Measurements from ENCODE around the gene NF1.
A peak's percentile ranks its signal among the peaks of the same experiment; 100 is the strongest.
"Not testable (repeated sequence)": the region's sequence is repeated elsewhere in the genome, so short reads cannot be mapped to it uniquely, and the experiment has no call there.

The NF1 gene

DNA sequence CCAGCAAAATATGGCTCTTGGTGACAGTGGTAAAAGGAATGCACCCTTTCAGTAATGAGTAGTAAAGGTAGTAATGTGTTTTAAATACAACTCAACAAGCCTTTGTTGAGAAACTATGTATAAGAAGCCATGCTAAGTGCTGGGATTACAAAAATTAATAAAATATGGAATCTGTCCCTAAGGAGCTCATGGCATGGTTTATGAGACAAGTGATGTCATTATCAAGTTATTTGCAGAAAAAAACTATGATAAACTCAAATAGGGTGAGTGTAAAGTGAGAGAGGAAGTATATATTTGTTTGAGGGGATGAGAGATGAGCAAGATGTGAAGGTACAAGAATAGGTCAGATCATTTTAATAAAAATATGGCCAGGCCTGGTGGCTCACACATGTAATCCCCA, 76.9 kb downstream of the NF1 start:
- no peak overlapping the region for H3K4me3 ChIP-seq (ENCODE audit: low read depth, low read length)
- TF ChIP-seq, protein P1, sequence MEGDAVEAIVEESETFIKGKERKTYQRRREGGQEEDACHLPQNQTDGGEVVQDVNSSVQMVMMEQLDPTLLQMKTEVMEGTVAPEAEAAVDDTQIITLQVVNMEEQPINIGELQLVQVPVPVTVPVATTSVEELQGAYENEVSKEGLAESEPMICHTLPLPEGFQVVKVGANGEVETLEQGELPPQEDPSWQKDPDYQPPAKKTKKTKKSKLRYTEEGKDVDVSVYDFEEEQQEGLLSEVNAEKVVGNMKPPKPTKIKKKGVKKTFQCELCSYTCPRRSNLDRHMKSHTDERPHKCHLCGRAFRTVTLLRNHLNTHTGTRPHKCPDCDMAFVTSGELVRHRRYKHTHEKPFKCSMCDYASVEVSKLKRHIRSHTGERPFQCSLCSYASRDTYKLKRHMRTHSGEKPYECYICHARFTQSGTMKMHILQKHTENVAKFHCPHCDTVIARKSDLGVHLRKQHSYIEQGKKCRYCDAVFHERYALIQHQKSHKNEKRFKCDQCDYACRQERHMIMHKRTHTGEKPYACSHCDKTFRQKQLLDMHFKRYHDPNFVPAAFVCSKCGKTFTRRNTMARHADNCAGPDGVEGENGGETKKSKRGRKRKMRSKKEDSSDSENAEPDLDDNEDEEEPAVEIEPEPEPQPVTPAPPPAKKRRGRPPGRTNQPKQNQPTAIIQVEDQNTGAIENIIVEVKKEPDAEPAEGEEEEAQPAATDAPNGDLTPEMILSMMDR (IDR thresholded peaks at IDR 0.05; ENCODE audit: low read depth, low read length, missing control alignments): no peak
- in situ Hi-C loops (cut with HindIII; ENCODE audit: low sequenced_read_pairs): no loop called here

DNA sequence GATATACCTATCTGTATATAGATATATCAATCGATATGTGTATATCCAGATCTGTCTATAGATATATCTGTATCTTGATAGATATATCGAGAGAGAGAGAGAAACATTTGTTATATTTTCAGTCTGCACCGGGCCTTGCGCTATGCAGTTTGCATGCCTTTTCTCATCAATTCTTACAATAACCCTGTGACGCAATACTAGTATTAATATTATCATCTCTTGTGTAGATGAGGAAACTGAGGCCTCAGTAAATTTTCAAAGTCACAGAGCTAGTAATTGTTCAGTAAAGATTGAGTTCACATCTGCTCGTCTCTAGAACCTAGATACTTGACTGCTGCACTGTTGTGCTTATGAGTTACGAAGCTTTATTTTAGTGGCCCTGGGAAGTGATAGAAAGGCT, 77.6 kb downstream of the NF1 start:
- in situ Hi-C loops (cut with HindIII; ENCODE audit: low sequenced_read_pairs): no loop called here
- no peak for DNase-seq (ENCODE audit: low read depth)
- TF ChIP-seq, protein P1 (IDR thresholded peaks at IDR 0.05; ENCODE audit: low read depth, low read length, missing control alignments): no peak
- no peak overlapping the region for H3K4me3 ChIP-seq (ENCODE audit: low read depth, low read length)

More for the DNA sequence above, 76.9 kb downstream of the NF1 start:
- DNase-seq (ENCODE audit: low read depth): no peak

DNA sequence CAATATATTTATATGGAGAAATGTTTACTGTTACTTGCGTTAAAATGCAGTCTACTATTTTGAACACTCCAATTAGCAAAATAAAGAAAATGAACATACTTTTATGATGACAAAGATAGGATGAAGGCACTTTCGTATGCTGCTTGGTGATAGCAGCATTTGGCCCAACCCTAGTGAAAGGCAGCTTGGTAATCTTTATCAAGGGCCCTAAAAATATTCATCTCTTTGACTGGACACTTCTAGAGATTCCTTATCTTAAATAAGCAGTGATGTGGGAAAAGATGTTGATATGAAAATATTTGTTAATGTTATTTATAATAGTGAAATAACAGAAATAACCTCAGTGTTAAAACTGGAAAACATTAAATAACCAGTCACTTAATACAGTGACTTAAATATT, 79.4 kb downstream of the NF1 start:
- in situ Hi-C loops (cut with HindIII; ENCODE audit: low sequenced_read_pairs): no loop called here
- TF ChIP-seq, protein P1 (IDR thresholded peaks at IDR 0.05; ENCODE audit: low read depth, low read length, missing control alignments): no peak
- no peak for DNase-seq (ENCODE audit: low read depth)
- H3K4me3 ChIP-seq (ENCODE audit: low read depth, low read length): no peak overlapping the region

DNA sequence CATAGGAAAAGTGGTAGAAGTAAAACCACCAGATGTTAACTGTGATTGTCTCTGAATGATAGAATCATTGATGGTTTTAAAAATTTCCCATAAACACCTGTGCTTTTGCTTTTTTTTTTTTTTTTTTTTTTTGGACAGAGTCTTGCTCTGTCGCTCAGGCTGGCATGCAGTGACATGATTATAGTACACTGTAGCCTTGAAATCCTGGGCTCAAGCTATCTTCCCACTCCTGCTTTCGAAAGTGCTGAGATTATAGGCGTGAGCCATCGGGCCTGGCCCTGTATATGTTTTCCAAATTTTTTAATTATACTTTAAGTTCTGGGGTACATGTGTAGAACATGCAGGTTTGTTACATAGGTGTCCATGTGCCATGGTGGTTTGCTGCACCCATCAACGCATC, 80.5 kb downstream of the NF1 start:
- H3K4me3 ChIP-seq (ENCODE audit: low read depth, low read length): no peak overlapping the region
- in situ Hi-C loops (cut with HindIII; ENCODE audit: low sequenced_read_pairs): no loop called here
- TF ChIP-seq, protein P1 (IDR thresholded peaks at IDR 0.05; ENCODE audit: low read depth, low read length, missing control alignments): no peak
- DNase-seq (ENCODE audit: low read depth): no peak

DNA sequence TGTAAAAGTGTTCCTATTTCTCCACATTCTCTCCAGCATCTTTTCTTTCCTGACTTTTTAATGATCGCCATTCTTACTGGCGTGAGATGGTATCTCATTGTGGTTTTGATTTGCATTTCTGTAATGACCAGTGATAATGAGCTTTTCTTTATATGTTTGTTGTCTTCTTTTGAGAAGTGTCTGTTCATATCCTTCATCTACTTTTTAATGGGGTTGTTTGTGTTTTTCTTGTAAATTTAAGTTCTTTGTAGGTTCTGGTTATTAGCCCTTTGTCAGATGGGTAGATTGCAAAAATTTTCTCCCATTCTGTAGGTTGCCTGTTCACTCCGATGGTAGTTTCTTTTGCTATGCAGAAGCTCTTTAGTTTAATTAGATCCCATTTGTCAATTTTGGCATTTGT, 81.4 kb downstream of the NF1 start:
- DNase-seq (ENCODE audit: low read depth); H3K4me3 ChIP-seq (ENCODE audit: low read depth, low read length); in situ Hi-C loops (cut with HindIII; ENCODE audit: low sequenced_read_pairs): not testable (repeated sequence)

DNA sequence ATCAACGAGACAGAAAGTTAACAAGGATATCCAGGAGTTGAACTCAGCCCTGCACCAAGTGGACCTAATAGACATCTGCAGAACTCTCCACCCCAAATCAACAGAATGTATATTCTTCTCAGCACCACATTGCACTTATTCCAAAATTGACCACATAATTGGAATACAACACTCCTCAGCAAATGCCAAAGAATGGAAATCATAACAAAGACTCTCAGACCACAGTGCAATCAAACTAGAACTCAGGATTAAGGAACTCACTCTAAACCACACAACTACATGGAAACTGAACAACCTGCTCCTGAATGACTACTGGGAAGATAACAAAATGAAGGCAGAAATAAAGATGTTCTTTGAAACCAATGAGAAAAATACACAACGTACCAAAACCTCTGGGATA, 84.2 kb downstream of the NF1 start:
- H3K4me3 ChIP-seq (ENCODE audit: low read depth, low read length); in situ Hi-C loops (cut with HindIII; ENCODE audit: low sequenced_read_pairs): not testable (repeated sequence)
- DNase-seq (ENCODE audit: low read depth): peak; percentile 38

DNA sequence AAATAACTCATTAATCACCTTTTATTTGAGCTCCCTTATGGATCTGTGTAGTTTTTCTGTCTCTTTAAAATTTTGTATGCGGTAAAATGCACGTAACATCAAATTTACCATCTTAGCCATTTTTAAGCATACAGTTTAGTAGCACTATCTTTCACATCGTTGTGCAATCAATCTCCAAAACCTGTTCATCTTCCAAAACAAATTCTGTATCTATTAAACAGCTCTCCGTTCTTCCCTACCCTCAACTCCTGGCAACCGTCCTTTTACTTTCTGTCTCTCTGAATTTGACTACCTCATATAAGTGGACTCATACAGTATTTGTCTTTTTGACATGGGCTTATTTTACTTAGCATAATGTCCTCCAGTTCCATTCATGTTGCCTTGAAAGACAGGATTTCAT, 100.5 kb downstream of the NF1 start:
- DNase-seq (ENCODE audit: low read depth): no peak
- no peak overlapping the region for H3K4me3 ChIP-seq (ENCODE audit: low read depth, low read length)
- in situ Hi-C loops (cut with HindIII; ENCODE audit: low sequenced_read_pairs): no loop called here
- TF ChIP-seq, protein P1 (IDR thresholded peaks at IDR 0.05; ENCODE audit: low read depth, low read length, missing control alignments): no peak

DNA sequence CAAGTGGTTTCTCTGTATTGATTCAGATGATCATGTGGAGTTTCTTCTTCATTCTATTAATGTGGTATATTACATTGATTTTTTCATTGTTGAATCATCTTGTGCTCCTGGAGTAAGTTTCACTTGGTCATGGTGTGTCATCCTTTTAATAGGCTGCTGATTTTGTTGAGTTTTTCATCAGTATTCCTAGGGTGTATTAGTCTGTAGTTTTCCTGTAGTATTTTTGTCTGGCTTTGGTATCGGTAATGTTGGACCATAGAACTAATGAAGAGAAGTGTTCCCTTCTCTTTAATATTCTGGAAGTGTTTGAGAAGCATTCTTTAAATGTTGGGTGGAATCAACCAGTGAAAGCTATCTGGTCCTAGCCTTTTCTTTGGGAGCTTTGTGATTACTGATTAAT, 103.2 kb downstream of the NF1 start:
- TF ChIP-seq, protein P1 (IDR thresholded peaks at IDR 0.05; ENCODE audit: low read depth, low read length, missing control alignments): no peak
- no peak for DNase-seq (ENCODE audit: low read depth)
- in situ Hi-C loops (cut with HindIII; ENCODE audit: low sequenced_read_pairs): no loop called here
- H3K4me3 ChIP-seq (ENCODE audit: low read depth, low read length): no peak overlapping the region

DNA sequence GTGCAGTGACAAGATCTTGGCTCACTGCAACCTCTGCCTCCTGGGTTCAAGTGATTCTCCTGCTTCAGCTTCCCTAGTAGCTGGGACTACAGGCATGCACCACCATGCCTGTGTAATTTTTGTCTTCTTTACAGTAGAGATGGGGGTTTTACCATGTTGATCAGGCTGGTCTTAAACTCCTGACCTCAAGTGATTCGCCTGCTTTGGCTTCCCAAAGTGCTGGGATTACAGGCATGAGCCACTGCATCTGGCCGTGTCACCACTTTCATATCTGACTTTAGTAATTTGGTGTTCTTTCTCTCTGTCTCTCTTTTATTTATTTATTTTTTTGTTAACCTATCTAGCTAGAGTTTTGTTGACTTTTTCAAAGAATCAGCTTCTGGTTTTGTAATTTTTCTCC, 103.9 kb downstream of the NF1 start:
- H3K4me3 ChIP-seq (ENCODE audit: low read depth, low read length); in situ Hi-C loops (cut with HindIII; ENCODE audit: low sequenced_read_pairs); DNase-seq (ENCODE audit: low read depth): not testable (repeated sequence)

All from astrocyte of the cerebellum (primary cell).